GM21529 (cell line): ENCODE data around the gene CDKN2AIP.
"Not testable (repeated sequence)": the region's sequence is repeated elsewhere in the genome, so short reads cannot be mapped to it uniquely, and the experiment has no call there.

Experiments
- ATAC-seq: cut with Tn5 transposase; IDR thresholded peaks from one replicate; pipeline ENCODE4 v1.9.1; 2021; ENCODE audit not compliant: unreplicated experiment

The CDKN2AIP gene

DNA sequence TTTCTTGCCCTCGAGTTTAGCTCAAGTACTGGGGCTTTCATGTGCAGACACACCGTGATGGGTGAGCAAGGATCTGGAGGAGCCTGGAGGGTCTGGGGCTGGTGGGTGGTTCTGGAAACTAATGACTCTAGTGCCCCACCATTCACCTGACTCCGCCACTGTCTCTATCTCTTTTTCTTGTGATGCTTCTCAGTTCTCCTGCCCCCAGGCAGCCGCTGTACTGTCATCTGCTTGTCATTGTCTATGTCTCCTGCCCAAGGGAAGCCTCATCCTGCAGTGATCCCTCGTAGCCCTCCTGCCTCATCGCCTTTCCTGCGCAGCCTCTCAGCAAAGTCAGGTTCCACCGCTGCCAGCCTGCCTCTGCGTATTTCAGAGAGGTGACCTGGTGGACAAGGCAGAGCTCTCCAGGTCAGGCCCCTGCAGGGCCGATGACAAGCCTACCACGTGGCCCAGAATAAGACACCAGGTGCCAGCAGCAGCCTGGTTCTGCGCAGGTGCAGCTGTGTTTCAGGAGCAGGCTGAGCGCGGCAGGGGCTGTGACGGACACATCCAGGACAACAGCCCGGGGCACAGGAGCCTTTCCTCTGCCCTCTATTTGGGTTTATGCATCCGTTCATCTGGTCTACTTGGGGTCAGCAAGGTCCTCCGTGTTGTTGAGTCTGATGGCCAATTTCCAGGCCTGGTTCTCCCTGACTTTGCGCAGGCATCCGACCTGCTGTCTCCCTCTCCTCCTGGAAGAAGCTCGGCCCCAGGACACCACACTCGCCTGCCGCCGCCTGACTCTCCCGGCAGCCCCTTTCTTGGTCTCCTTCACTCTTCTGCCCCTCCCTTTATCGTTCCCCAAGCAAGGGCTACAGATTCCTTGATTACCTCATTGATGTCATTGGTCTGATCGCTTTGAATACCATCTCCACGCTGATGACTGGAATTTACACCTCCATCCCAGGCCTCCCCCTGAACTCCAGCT, 30.9 kb upstream of the CDKN2AIP start:
- ATAC-seq = no peak

DNA sequence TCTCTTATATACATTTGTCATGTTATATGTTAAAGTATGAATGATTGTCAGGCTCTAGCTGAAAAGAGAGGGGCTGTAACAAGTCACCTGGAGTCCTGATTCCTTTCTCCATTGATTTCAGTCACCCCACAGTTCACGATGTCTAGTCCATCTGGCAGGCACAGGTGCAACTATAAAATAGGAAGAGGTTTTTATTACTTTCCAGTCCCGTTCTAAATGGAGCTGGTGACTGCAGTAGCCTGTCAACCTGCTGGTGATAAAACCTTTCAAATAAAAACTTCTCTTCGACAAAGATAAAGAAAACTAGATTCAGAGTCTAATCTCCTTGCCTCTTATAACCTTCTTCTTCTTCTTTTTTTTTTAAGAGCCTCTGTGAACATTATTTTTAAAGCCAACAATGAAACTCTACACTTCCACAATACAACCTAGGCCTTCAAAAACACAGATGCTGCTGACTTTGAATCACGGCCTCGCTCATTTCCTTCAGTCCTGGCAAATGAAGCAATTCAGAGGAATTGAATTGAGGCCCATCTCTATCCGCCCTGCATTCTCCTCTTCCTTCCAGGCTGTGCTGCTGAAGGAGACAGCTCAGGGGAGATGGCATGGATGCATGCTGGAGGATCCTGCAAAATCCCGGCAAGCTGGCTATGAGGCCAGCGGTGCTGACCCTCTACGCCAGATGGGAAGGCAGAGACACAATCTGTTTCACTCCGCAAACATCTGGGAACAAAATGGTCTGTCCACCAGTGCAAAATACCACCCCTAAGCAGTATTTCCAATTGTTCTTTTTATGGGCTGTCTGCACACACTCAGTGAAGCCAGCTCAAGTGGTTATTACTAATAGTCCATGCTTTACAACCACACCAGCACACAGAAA, 27.3 kb upstream of the CDKN2AIP start:
- ATAC-seq = no peak

GRCh38 chr4:183422962-183423631, 21.3 kb upstream of the CDKN2AIP start:
- no peak for ATAC-seq

GRCh38 chr4:183424109-183424744, 20.2 kb upstream of the CDKN2AIP start:
- ATAC-seq = no peak

GRCh38 chr4:183426507-183426906, 17.9 kb upstream of the CDKN2AIP start:
- ATAC-seq = no peak

DNA sequence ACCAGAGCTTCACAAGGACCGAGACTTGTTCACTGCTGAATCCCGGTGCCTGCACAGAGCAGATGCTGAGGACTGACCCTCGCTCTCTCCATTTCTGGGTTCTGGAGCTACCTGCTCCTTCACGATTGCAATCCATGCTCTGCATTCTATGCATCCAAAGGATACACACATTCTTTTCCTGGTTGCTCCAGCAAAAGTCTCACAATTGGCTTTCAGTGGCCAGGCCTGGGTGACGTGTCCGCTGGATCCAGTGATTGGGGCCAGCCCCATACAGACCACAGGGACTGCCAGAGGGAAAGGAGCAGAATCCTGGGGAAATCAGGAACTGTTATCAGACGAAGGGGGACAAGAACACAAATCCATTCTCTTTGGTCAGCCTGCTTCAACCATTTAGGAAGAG, 14.9 kb upstream of the CDKN2AIP start:
- no peak for ATAC-seq

GRCh38 chr4:183430317-183430993, 14.0 kb upstream of the CDKN2AIP start:
- no peak for ATAC-seq

DNA sequence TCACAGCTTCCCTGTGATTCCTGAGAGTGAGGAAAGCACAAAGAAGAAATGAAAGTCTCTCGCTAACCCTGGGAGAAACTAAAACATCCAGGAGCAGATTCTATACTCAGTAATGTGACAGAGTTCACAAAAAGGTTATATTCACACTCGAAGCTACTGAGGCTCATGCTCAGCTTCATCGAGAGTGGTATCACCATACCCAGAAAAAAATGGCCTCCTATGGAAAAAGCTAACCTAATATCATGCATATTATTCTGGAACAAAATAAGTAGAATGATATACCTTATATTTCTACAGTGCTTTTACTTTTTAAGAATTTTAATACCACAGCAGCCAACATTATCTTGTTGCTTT, 13.5 kb upstream of the CDKN2AIP start:
- ATAC-seq = no peak

- no peak for ATAC-seq
These were observed 12.8 kb upstream of the CDKN2AIP start for GRCh38 chr4:183431614-183432013.

GRCh38 chr4:183433183-183433582, 11.3 kb upstream of the CDKN2AIP start:
- ATAC-seq = not testable (repeated sequence)

- no peak for ATAC-seq
These were observed 10.2 kb upstream of the CDKN2AIP start for GRCh38 chr4:183434264-183434663.

- ATAC-seq = no peak
These were observed 9.7 kb upstream of the CDKN2AIP start for GRCh38 chr4:183434666-183435190.

DNA sequence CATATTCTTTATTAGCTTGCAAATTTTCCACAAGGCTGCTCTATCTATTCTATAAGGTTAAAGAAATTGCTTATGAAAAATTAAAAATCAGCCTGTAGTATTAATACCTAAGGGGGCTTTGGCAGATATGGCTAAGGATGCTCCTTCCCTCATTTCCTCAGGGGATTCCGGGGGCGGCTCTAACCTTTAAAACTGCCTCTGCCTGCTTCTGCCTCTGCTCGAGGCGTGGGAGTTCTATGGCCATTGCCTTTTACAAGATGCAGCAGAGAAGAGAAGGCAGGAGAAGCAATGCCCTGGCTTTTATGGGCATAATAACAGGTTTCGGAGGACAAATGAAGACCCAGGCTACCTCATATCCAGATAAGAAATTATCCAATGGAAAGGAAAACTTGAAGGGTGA, 8.6 kb upstream of the CDKN2AIP start:
- ATAC-seq = no peak

DNA sequence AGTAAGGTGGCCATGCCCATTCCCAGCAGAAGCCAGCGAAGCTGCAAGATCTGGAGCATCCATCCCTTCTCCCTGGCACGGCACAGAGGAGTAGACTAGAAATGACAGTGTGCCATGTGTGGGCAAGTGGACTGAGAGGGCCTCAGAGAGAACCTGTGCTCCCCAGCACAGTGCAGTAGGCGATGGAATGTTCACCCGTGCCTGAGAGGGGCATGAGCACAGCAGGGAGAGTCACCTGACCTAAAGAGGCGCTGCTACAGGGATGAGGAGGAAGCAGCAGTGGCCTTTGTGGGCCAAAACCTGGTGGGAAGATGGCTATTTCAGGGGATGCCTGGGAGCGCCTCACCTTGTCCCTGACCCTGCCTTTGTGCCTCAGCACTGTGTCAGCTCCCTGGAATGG, 8.0 kb upstream of the CDKN2AIP start:
- no peak for ATAC-seq

- no peak for ATAC-seq
These were observed 7.0 kb upstream of the CDKN2AIP start for GRCh38 chr4:183437452-183437851.

GRCh38 chr4:183438458-183439113, 5.8 kb upstream of the CDKN2AIP start:
- ATAC-seq = no peak

GRCh38 chr4:183441276-183441675, 3.2 kb upstream of the CDKN2AIP start:
- ATAC-seq = no peak

DNA sequence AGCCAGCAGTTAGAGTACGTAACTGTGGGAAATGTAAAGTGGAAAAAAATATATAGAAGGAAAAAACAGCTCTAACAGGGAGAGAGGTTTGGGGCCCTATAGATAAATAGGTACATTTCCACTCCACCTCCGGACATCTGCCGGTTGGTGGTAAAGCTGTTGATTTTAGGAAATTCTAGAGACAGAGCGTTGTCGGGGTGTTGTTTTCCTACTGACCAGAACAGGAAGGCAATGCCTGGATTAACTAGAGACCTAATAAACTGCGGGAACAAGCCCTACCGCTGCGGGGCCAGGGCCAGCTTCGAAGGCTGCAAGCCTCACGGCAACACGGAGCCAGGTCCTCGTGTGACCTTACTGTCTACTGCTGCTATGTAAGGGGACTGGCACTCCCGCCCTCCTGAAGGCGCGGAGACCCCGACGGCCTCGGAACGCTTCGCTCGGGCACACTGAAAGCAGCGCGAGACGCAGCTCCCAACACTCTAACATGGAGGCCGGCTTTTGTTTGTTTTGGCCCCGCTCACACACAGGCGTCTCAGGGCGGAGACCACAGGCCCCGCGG, 702 bp upstream of the CDKN2AIP start:
- no peak for ATAC-seq

- ATAC-seq = peak; percentile 22
These were observed 627 bp downstream of the CDKN2AIP start for GRCh38 chr4:183445097-183445428.
